Mammary epithelial cell (primary cell): ENCODE results near the gene DHFR2.

Experiments
- CTCF ChIP-seq, 2 donors: IDR thresholded peaks in 1 of 2; conservative IDR thresholded peaks in 1 of 2; 2 replicates each; pipeline ENCODE4 v1.5.1; 2011 to 2012; ENCODE audit warnings: inconsistent platforms in 2 of 2, low read length in 2 of 2, mild to moderate bottlenecking in 2 of 2, control low read depth in 1 of 2, low read depth in 1 of 2; ENCODE audit not compliant: insufficient read depth in 1 of 2; ENCODE audit errors: extremely low read depth in 1 of 2
- EZH2 ChIP-seq: IDR thresholded peaks from 2 replicates; pipeline ENCODE4 v1.6.1; 2012; ENCODE audit warnings: low read length, inconsistent platforms, borderline replicate concordance

DNA sequence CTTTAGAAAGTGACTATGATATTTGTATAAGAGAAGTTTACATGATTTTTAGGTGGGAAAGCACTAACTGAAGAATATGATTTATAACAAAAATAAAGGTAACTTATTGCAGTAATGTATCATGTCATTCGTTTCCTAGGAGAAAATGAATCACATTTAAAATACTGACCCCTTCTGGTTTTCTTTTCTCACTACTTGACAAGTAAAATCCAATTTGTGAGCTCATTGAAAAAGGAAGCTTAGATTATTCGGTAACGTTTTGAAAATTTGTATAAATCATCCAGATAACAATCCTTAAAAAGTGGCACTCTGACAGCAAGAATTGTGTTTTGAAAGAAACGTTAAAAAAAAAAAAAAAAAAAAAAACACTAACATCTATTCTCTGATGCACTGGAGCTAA lies 39.1 kb upstream of the DHFR2 start:
- TF ChIP-seq CTCF (conservative IDR thresholded peaks at IDR 0.05 in 1 of 2, IDR thresholded peaks at IDR 0.05 in 1 of 2; ENCODE audit: extremely low read depth in 1 of 2, insufficient read depth in 1 of 2, low read depth in 1 of 2, low read length in 2 of 2) (peak; percentile 12 to 13), EZH2 (no peak)
